K562 (cell line): Measurements from ENCODE around the gene MFSD6. TPM values are rescaled to one million over a fixed set of nuclear protein-coding genes. Genes with fewer than 3 reads are reported as not detected.

ENCODE experiments used
- ATAC-seq: fragments of 200-7000 bp; cut with Tn5 transposase; 3 replicates; pipeline ENCODE4 v1.9.1; 2020; ENCODE audit warnings: moderate library complexity
- BruUV-seq: library from RNA; stranded (reverse); fragments of 400-500 nt; replicated peaks from 2 replicates; lab custom pipeline; 2021; lab: Mats Ljungman, UMichigan
- CTCF ChIA-PET: fragments of 300-600 bp; formaldehyde crosslinking; extraction: SDS; loops from one replicate; lab custom pipeline; 2021; ENCODE audit warnings: low intra/inter-chr PET ratio; lab: Yijun Ruan, JAX
- POLR2A ChIA-PET: fragments of 300-600, 350-650 bp; sonication (Branson Sonifier 250); formaldehyde crosslinking; extraction: SDS; loops from one replicate; lab custom pipeline; 2021; ENCODE audit warnings: antibody characterized with exemption, inconsistent platforms; lab: Yijun Ruan, JAX
- DNase-seq, 4 experiments: peaks; one replicate each; pipeline versions ENCODE4 v3.0.0 to v3.0.0-alpha.2; 2011 to 2018; ENCODE audit warnings: low spot score in 3 of 4, mixed read lengths in 3 of 4; ENCODE audit errors: extremely low read depth in 1 of 4
- FAIRE-seq: peaks from 2 replicates; lab custom pipeline; 2011; peaks lifted over from hg19 to GRCh38; lab: Jason Lieb, UNC
- H2AFZ ChIP-seq: 2 replicates; pipeline ENCODE4 v1.6.0; 2011; ENCODE audit warnings: low read depth, low read length, control low read depth, inconsistent platforms
- H3K27ac ChIP-seq: fragments of 200-600 bp; 3 replicates; pipeline ENCODE4 v1.8.0; 2011; ENCODE audit warnings: low read depth, mild to moderate bottlenecking, control low read depth, inconsistent platforms, low read length, moderate library complexity, mixed read lengths; ENCODE audit errors: extremely low read depth
- H3K27me3 ChIP-seq, 2 experiments: fragments of 300-600 bp in 1 of 2; 2 replicates in 1 of 2; 3 replicates in 1 of 2; pipeline versions ENCODE4 v1.6.0 to v1.8.0; 2011; ENCODE audit warnings: inconsistent platforms in 2 of 2, low read length in 2 of 2, mild to moderate bottlenecking in 1 of 2, mixed read lengths in 1 of 2, moderate library complexity in 1 of 2; ENCODE audit not compliant: control insufficient read depth in 2 of 2, insufficient read depth in 2 of 2
- H3K36me3 ChIP-seq: fragments of 300-600 bp; 3 replicates; pipeline ENCODE4 v1.8.0; 2011; ENCODE audit warnings: mild to moderate bottlenecking, low read length, inconsistent platforms; ENCODE audit not compliant: control insufficient read depth, insufficient read depth
- H3K4me1 ChIP-seq, 2 experiments: fragments of 200-600 bp in 1 of 2; replicated peaks in 1 of 2; 2 replicates in 1 of 2; 3 replicates in 1 of 2; pipeline versions ENCODE4 v1.5.1 to v1.8.0; 2011; ENCODE audit warnings: inconsistent platforms in 2 of 2, low read length in 2 of 2, mild to moderate bottlenecking in 1 of 2, mixed read lengths in 1 of 2, moderate library complexity in 1 of 2; ENCODE audit not compliant: control insufficient read depth in 2 of 2, insufficient read depth in 2 of 2
- H3K4me2 ChIP-seq: 2 replicates; pipeline ENCODE4 v1.6.1; 2011; ENCODE audit warnings: low read length, control low read depth, inconsistent platforms, mixed read lengths; ENCODE audit not compliant: insufficient read depth
- H3K4me3 ChIP-seq: fragments of 200-600 bp; sonication (generic), shearing (Covaris generic); 2 replicates; pipeline ENCODE4 v1.5.1; 2016; ENCODE audit warnings: control low read depth, inconsistent platforms
- H3K79me2 ChIP-seq: fragments of 200-600 bp; 3 replicates; pipeline ENCODE4 v1.8.0; 2011; ENCODE audit warnings: low read length, inconsistent platforms; ENCODE audit not compliant: control insufficient read depth, insufficient read depth
- H3K9ac ChIP-seq, 2 experiments: 2 replicates each; pipeline versions ENCODE4 v1.6.0 to v1.6.1; 2011; ENCODE audit warnings: low read depth in 2 of 2, low read length in 2 of 2, control low read depth in 1 of 2, inconsistent platforms in 1 of 2, mild to moderate bottlenecking in 1 of 2, mixed read lengths in 1 of 2; ENCODE audit not compliant: insufficient read depth in 1 of 2
- H3K9me1 ChIP-seq: one replicate; pipeline ENCODE4 v1.6.0; 2011; ENCODE audit warnings: inconsistent platforms, mild to moderate bottlenecking, low read length, moderate library complexity; ENCODE audit not compliant: control insufficient read depth, insufficient read depth
- H3K9me3 ChIP-seq: replicated peaks from 2 replicates; pipeline ENCODE4 v1.5.1; 2011; ENCODE audit warnings: low read depth, low read length, inconsistent platforms; ENCODE audit not compliant: control insufficient read depth, insufficient read depth
- H4K20me1 ChIP-seq: replicated peaks from 2 replicates; pipeline ENCODE4 v1.6.1; 2011; ENCODE audit warnings: low read length, inconsistent platforms, mixed read lengths; ENCODE audit not compliant: control insufficient read depth, insufficient read depth
- ARID3B ChIP-seq: fragments of 250-450 bp; sonication (Bioruptor Pico); IDR thresholded peaks from 2 replicates; pipeline ENCODE4 v1.4.0; 2020; ENCODE audit warnings: borderline replicate concordance
- BCOR ChIP-seq: fragments of 450-650 bp; IDR thresholded peaks from 2 replicates; pipeline ENCODE4 v1.6.1; 2016
- DACH1 ChIP-seq: fragments of 450-650 bp; IDR thresholded peaks from 2 replicates; pipeline ENCODE4 v1.6.1; 2018; ENCODE audit not compliant: partially characterized antibody
- KDM1A ChIP-seq, 2 experiments: fragments of 450-650 bp; IDR thresholded peaks; 2 replicates each; pipeline ENCODE4 v1.6.1; 2016; ENCODE audit warnings: mild to moderate bottlenecking in 2 of 2
- RBM25 ChIP-seq: fragments of 200-400 bp; formaldehyde crosslinking; IDR thresholded peaks from 2 replicates; pipeline ENCODE4 v1.6.1; 2018; ENCODE audit warnings: low read length, low read depth, moderate library complexity; ENCODE audit not compliant: severe bottlenecking
- SMARCA5 ChIP-seq: fragments of 450-650 bp; IDR thresholded peaks from 2 replicates; pipeline ENCODE4 v1.6.1; 2016
- in situ Hi-C: fragments of 300-500 bp; cut with MboI; formaldehyde crosslinking; loops from 4 replicates; pipeline ENCODE4 v1.15.0; 2018; ENCODE audit warnings: inconsistent platforms, mixed read lengths
- intact Hi-C: fragments of 100-400 bp; cut with micrococcal nuclease; formaldehyde crosslinking; loops from 2 replicates; pipeline ENCODE4 v1.14.2; 2022
- polyA plus RNA-seq, 8 experiments: library from polyadenylated mRNA; depleted of rRNA in 4 of 8; stranded (reverse) in 5 of 8; unstranded in 3 of 8; fragments of >200 nt; fragmentation: Nextera tagmentation in 2 of 8; fragmentation: Illumina TruSeq in 1 of 8; extraction: Ambion mirVana in 2 of 8; extraction: Trizol in 1 of 8; gene quantifications; 2 replicates each; pipeline versions ENCODE4 v1.2.1 to v1.2.3, GENCODE V29; 2011 to 2014; ENCODE audit warnings: inconsistent platforms in 1 of 8, missing spikeins in 1 of 8
- total RNA-seq, 7 experiments: library from RNA; depleted of rRNA in 6 of 7; stranded (reverse); fragments of >200 nt in 6 of 7; fragmentation: Illumina TruSeq in 2 of 7; extraction: Trizol in 2 of 7; gene quantifications; 2 replicates each; pipeline versions ENCODE4 v1.2.1 to v1.2.3, GENCODE V29; 2011 to 2021; ENCODE audit warnings: low replicate concordance in 1 of 7

Gene MFSD6
- total and polyA plus RNA-seq, 9 of the 15 experiments (the other 6 are each of a cell fraction or from before 2014, with no cell fraction given), result 1.1 to 7.9 (median 4.4) TPM

GRCh38 chr2:190376083-190376482, 32.1 kb upstream of the MFSD6 start:
- CTCF ChIA-PET, result no interaction called here
- H3K9me1 ChIP-seq, result no peaks in the 10 kb centered on the region
- H3K4me2 ChIP-seq, result no peak overlapping the region
- H3K27ac ChIP-seq, result no peak overlapping the region
- peaks cover 5 to 26% of the 10 kb centered on the region in 2 experiments; a peak in 4 of 5 replicates for H3K4me1 ChIP-seq
- DNase-seq, result no peak
- no peak for FAIRE-seq
- ATAC-seq, result no peak
- intact Hi-C loops, result no loop called here
- H3K4me3 ChIP-seq, result no peak overlapping the region
- BruUV-seq, result no TSS peak
- H3K9ac ChIP-seq, result no peak overlapping the region
- H3K9me3 ChIP-seq, result no peaks in the 10 kb centered on the region
- TF ChIP-seq DACH1 (no peak), ARID3B (no peak), KDM1A (IDR thresholded peaks at IDR 0.05) (0 out of 4 replicates have a peak, but pooled peaks have one; percentile 25 to 43), SMARCA5 (0 out of 2 replicates have a peak, but pooled peaks have one; percentile 24), BCOR (peak; percentile 76), RBM25 (peak; percentile 87)
- POLR2A ChIA-PET, result no interaction called here
- no peaks in the 10 kb centered on the region for H3K27me3 ChIP-seq
- no peaks in the 10 kb centered on the region for H4K20me1 ChIP-seq
- in situ Hi-C loops, result no loop called here
- no peaks in the 10 kb centered on the region for H3K79me2 ChIP-seq
- H3K36me3 ChIP-seq, result no peaks in the 10 kb centered on the region
- H2AFZ ChIP-seq, result no peak overlapping the region
